ENCODE data around the gene NCOA3. TPM values are rescaled to one million over a fixed set of nuclear protein-coding genes. Genes with fewer than 3 reads are reported as not detected.

The NCOA3 gene
- total and polyA plus RNA-seq, 3 donors from 2014 or later, result 18.1 to 32.5 (median 27.6) TPM

- Histone ChIP-seq H3K9me3 (no peaks in the 10 kb centered on the region), H3K27ac (no peak overlapping the region), H3K27me3 (no peaks in the 10 kb centered on the region), H3K4me1 (peaks cover 15% of the 10 kb centered on the region), H3K4me3 (no peak overlapping the region), H3K36me3 (ENCODE audit: low read depth, missing control alignments) (no peaks in the 10 kb centered on the region)
- no peak for DNase-seq
- intact Hi-C loops (cut with DNase I; ENCODE audit: low total_unique reads), result no loop called here
- WGBS, 2 donors, result 94% methylated on average over 2 of the region's 2 CpGs
- TF ChIP-seq POLR2A (IDR thresholded peaks at IDR 0.05), result no peak
These were observed 79.4 kb downstream of the NCOA3 start for GRCh38 chr20:47581090-47581489.

GRCh38 chr20:47583551-47583950 lies 81.9 kb downstream of the NCOA3 start:
- WGBS, 2 donors, result 97 to 100% methylated on average over 2 of the region's 2 CpGs

GRCh38 chr20:47585087-47585747 lies 83.5 kb downstream of the NCOA3 start:
- H3K4me3 ChIP-seq, result no peak overlapping the region
- H3K27ac ChIP-seq, result no peak overlapping the region
- H3K4me1 ChIP-seq, result no peaks in the 10 kb centered on the region
- H3K27me3 ChIP-seq, result no peaks in the 10 kb centered on the region
- WGBS, 2 donors, result 76 to 78% methylated on average over 7 to 10 of the region's 10 CpGs
- H3K9me3 ChIP-seq, result no peaks in the 10 kb centered on the region
- no peaks in the 10 kb centered on the region for H3K36me3 ChIP-seq (ENCODE audit: low read depth, missing control alignments)
- intact Hi-C loops (cut with DNase I; ENCODE audit: low total_unique reads), result no loop called here
- TF ChIP-seq POLR2A (IDR thresholded peaks at IDR 0.05) (no peak), CTCF (IDR thresholded peaks at IDR 0.05) (no peak)
- DNase-seq, result no peak

More at GRCh38 chr20:47583551-47583950, 81.9 kb downstream of the NCOA3 start:
- Histone ChIP-seq H3K27me3 (no peaks in the 10 kb centered on the region), H3K36me3 (ENCODE audit: low read depth, missing control alignments) (no peaks in the 10 kb centered on the region), H3K4me3 (no peak overlapping the region), H3K4me1 (peaks cover 6% of the 10 kb centered on the region), H3K9me3 (no peaks in the 10 kb centered on the region), H3K27ac (no peak overlapping the region)
- intact Hi-C loops (cut with DNase I; ENCODE audit: low total_unique reads), result no loop called here
- no peak for TF ChIP-seq CTCF (IDR thresholded peaks at IDR 0.05)
- no peak for TF ChIP-seq POLR2A (IDR thresholded peaks at IDR 0.05)
- no peak for DNase-seq

- no peak for DNase-seq
- no peak overlapping the region for H3K27ac ChIP-seq
- no peaks in the 10 kb centered on the region for H3K9me3 ChIP-seq
- TF ChIP-seq POLR2A (IDR thresholded peaks at IDR 0.05), result no peak
- TF ChIP-seq CTCF (IDR thresholded peaks at IDR 0.05), result no peak
- no peak overlapping the region for H3K4me3 ChIP-seq
- H3K27me3 ChIP-seq, result no peaks in the 10 kb centered on the region
- H3K4me1 ChIP-seq, result no peaks in the 10 kb centered on the region
- WGBS, 2 donors, result 65% methylated on average over 6 of the region's 6 CpGs
- intact Hi-C loops (cut with DNase I; ENCODE audit: low total_unique reads), result no loop called here
- H3K36me3 ChIP-seq (ENCODE audit: low read depth, missing control alignments), result no peaks in the 10 kb centered on the region
These were observed 85.1 kb downstream of the NCOA3 start for GRCh38 chr20:47586649-47587294.

GRCh38 chr20:47588158-47588557 lies 86.5 kb downstream of the NCOA3 start:
- WGBS, 2 donors, result 95 to 97% methylated on average over 8 of the region's 8 CpGs

More at GRCh38 chr20:47588158-47588557, 86.5 kb downstream of the NCOA3 start:
- no peaks in the 10 kb centered on the region for H3K9me3 ChIP-seq
- H3K4me1 ChIP-seq, result no peaks in the 10 kb centered on the region
- no peaks in the 10 kb centered on the region for H3K27me3 ChIP-seq
- H3K4me3 ChIP-seq, result no peak overlapping the region
- no peak for DNase-seq
- H3K36me3 ChIP-seq (ENCODE audit: low read depth, missing control alignments), result no peaks in the 10 kb centered on the region
- intact Hi-C loops (cut with DNase I; ENCODE audit: low total_unique reads), result no loop called here
- H3K27ac ChIP-seq, result no peak overlapping the region
- no peak for TF ChIP-seq POLR2A (IDR thresholded peaks at IDR 0.05)
- TF ChIP-seq CTCF (IDR thresholded peaks at IDR 0.05), result no peak
